KMS-11 (cell line): ENCODE measurements around the gene LRRK2.

ENCODE experiments used
- H2AFZ ChIP-seq: fragments of 200-600 bp; sonication (generic); 2 replicates; pipeline ENCODE4 v1.6.1; 2016; ENCODE audit warnings: antibody characterized with exemption, mixed run types, low read depth
- H3K27ac ChIP-seq: fragments of 200-600 bp; sonication (generic); 2 replicates; pipeline ENCODE4 v1.6.1; 2016; ENCODE audit warnings: mild to moderate bottlenecking, mixed run types
- H3K27me3 ChIP-seq: fragments of 200-600 bp; sonication (generic); 2 replicates; pipeline ENCODE4 v1.6.1; 2017; ENCODE audit warnings: mild to moderate bottlenecking, low read depth, mixed run types, moderate library complexity; ENCODE audit not compliant: insufficient read depth
- H3K36me3 ChIP-seq: fragments of 200-600 bp; sonication (generic); 2 replicates; pipeline ENCODE4 v1.6.1; 2017; ENCODE audit warnings: mild to moderate bottlenecking, mixed run types; ENCODE audit not compliant: insufficient read depth
- H3K4me1 ChIP-seq: fragments of 200-600 bp; sonication (generic); 2 replicates; pipeline ENCODE4 v1.6.1; 2016; ENCODE audit warnings: mild to moderate bottlenecking, low read depth, mixed run types; ENCODE audit not compliant: poor library complexity, severe bottlenecking
- H3K4me2 ChIP-seq: fragments of 200-600 bp; sonication (generic); 2 replicates; pipeline ENCODE4 v1.7.0; 2016; ENCODE audit warnings: mild to moderate bottlenecking, mixed run types
- H3K4me3 ChIP-seq: fragments of 200-600 bp; sonication (generic); IDR thresholded peaks from 2 replicates; pipeline ENCODE4 v1.6.1; 2017; ENCODE audit warnings: low read depth, low read length, mixed read lengths; ENCODE audit not compliant: insufficient read depth
- H3K79me2 ChIP-seq: fragments of 200-600 bp; sonication (generic); 2 replicates; pipeline ENCODE4 v1.6.1; 2016; ENCODE audit warnings: low read depth, mixed run types; ENCODE audit not compliant: insufficient read depth
- H3K9ac ChIP-seq: fragments of 200-600 bp; sonication (generic); 2 replicates; pipeline ENCODE4 v1.6.1; 2016; ENCODE audit warnings: mild to moderate bottlenecking, mixed run types
- H4K20me1 ChIP-seq: fragments of 200-600 bp; sonication (generic); 2 replicates; pipeline ENCODE4 v1.6.1; 2016; ENCODE audit warnings: mild to moderate bottlenecking, mixed run types; ENCODE audit not compliant: insufficient read depth
- CTCF ChIP-seq: fragments of 200-600 bp; sonication (generic); conservative IDR thresholded peaks from 2 replicates; pipeline ENCODE4 v1.6.1; 2017; ENCODE audit warnings: low read depth, mild to moderate bottlenecking, antibody characterized with exemption, low read length, moderate library complexity, mixed read lengths

The LRRK2 gene

GRCh38 chr12:40331886-40332285, 107.1 kb downstream of the LRRK2 start:
- no peaks in the 10 kb centered on the region for H3K79me2 ChIP-seq
- no peak overlapping the region for H3K9ac ChIP-seq
- TF ChIP-seq CTCF = no peak
- no peak overlapping the region for H3K27ac ChIP-seq
- no peak overlapping the region for H3K4me2 ChIP-seq
- H2AFZ ChIP-seq = no peak overlapping the region
- no peaks in the 10 kb centered on the region for H3K36me3 ChIP-seq
- H3K4me3 ChIP-seq = no peak overlapping the region
- H3K27me3 ChIP-seq = no peaks in the 10 kb centered on the region
- no peaks in the 10 kb centered on the region for H4K20me1 ChIP-seq
- H3K4me1 ChIP-seq = no peaks in the 10 kb centered on the region

GRCh38 chr12:40335991-40336390, 111.2 kb downstream of the LRRK2 start:
- Histone ChIP-seq H3K27ac (no peak overlapping the region), H4K20me1 (no peaks in the 10 kb centered on the region), H3K4me1 (no peaks in the 10 kb centered on the region), H3K27me3 (no peaks in the 10 kb centered on the region), H3K4me3 (no peak overlapping the region), H3K79me2 (no peaks in the 10 kb centered on the region), H3K4me2 (no peak overlapping the region), H2AFZ (no peak overlapping the region), H3K36me3 (no peaks in the 10 kb centered on the region), H3K9ac (no peak overlapping the region)
- no peak for TF ChIP-seq CTCF

GRCh38 chr12:40336573-40337199, 111.9 kb downstream of the LRRK2 start:
- Histone ChIP-seq H3K36me3 (no peaks in the 10 kb centered on the region), H3K4me2 (no peak overlapping the region), H3K79me2 (no peaks in the 10 kb centered on the region), H4K20me1 (no peaks in the 10 kb centered on the region), H3K9ac (no peak overlapping the region), H3K4me1 (no peaks in the 10 kb centered on the region), H3K27ac (no peak overlapping the region), H3K4me3 (no peak overlapping the region), H3K27me3 (no peaks in the 10 kb centered on the region), H2AFZ (no peak overlapping the region)
- TF ChIP-seq CTCF = peak; percentile 58; the same call in 1 of the 2 replicates

GRCh38 chr12:40338071-40338470, 113.3 kb downstream of the LRRK2 start:
- Histone ChIP-seq H3K79me2 (no peaks in the 10 kb centered on the region), H3K36me3 (no peaks in the 10 kb centered on the region), H3K4me3 (no peak overlapping the region), H3K4me2 (no peak overlapping the region), H3K9ac (no peak overlapping the region), H3K4me1 (no peaks in the 10 kb centered on the region), H4K20me1 (no peaks in the 10 kb centered on the region), H3K27ac (no peak overlapping the region), H3K27me3 (no peaks in the 10 kb centered on the region), H2AFZ (no peak overlapping the region)
- no peak for TF ChIP-seq CTCF
